Skeletal muscle cell (primary cell): ENCODE results near the gene TMEM271.

ENCODE experiments used
- DNase-seq: peaks from one replicate; pipeline ENCODE4 v3.0.0-alpha.2; 2010; ENCODE audit warnings: low read depth
- H3K4me3 ChIP-seq: 2 replicates; pipeline ENCODE4 v1.5.1; 2011; ENCODE audit warnings: low read depth, mild to moderate bottlenecking, control low read depth, low read length, moderate library complexity

The TMEM271 gene

GRCh38 chr4:525660-526059, 50.4 kb downstream of the TMEM271 start:
- no peak overlapping the region for H3K4me3 ChIP-seq
- no peak for DNase-seq

GRCh38 chr4:524196-524595, 51.9 kb downstream of the TMEM271 start:
- no peak for DNase-seq
- H3K4me3 ChIP-seq, result no peak overlapping the region
